Endothelial cell of umbilical vein (primary cell): ENCODE results near the gene TLR6.

ENCODE experiments used
- EZH2 ChIP-seq: IDR thresholded peaks from 2 replicates; pipeline ENCODE4 v1.6.1; 2012; ENCODE audit warnings: borderline replicate concordance, low read depth, mild to moderate bottlenecking, moderate library complexity, low read length, inconsistent platforms; ENCODE audit not compliant: severe bottlenecking
- JUN ChIP-seq: IDR thresholded peaks from 2 replicates; pipeline ENCODE4 v1.6.1; 2011; ENCODE audit warnings: borderline replicate concordance, low read depth; ENCODE audit not compliant: insufficient read length, insufficient read depth
- POLR2AphosphoS5 ChIP-seq: IDR thresholded peaks from 2 replicates; pipeline ENCODE4 v1.6.1; 2012; ENCODE audit warnings: low read depth, mild to moderate bottlenecking, control low read depth, low read length, moderate library complexity; ENCODE audit not compliant: insufficient read depth
- TF ChIP-seq, protein P1 (sequence below), 2 donors: IDR thresholded peaks; 1 replicate in 1 of 2; 2 replicates in 1 of 2; pipeline ENCODE4 v1.5.1; 2011; ENCODE audit warnings: low read length in 2 of 2, mild to moderate bottlenecking in 2 of 2, moderate library complexity in 2 of 2, control low read depth in 1 of 2, inconsistent platforms in 1 of 2, low read depth in 1 of 2; ENCODE audit not compliant: insufficient read depth in 1 of 2; ENCODE audit errors: extremely low read depth in 1 of 2
- TF ChIP-seq, protein P2 (sequence below): IDR thresholded peaks from 2 replicates; pipeline ENCODE4 v1.6.1; 2011; ENCODE audit not compliant: insufficient read depth, insufficient read length

DNA sequence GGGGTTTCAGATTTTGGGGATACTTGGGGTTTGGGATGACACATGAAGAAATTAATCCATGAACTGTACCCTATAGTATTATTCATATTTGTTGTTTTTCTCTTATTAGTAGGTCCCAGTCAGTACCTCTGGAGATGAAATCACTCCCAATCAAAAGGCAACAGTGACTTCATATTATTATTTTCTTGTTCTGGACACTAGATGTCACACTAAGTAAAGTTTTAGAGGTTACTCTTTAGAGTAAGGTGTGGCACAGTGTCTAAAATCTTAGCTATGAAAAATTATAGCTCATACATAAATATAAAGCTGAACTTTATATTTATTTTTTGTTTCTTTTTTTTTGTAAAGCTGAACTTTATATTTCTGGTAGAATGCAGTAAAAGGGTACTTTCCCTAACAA lies 46.1 kb upstream of the TLR6 start:
- TF ChIP-seq, protein P1, sequence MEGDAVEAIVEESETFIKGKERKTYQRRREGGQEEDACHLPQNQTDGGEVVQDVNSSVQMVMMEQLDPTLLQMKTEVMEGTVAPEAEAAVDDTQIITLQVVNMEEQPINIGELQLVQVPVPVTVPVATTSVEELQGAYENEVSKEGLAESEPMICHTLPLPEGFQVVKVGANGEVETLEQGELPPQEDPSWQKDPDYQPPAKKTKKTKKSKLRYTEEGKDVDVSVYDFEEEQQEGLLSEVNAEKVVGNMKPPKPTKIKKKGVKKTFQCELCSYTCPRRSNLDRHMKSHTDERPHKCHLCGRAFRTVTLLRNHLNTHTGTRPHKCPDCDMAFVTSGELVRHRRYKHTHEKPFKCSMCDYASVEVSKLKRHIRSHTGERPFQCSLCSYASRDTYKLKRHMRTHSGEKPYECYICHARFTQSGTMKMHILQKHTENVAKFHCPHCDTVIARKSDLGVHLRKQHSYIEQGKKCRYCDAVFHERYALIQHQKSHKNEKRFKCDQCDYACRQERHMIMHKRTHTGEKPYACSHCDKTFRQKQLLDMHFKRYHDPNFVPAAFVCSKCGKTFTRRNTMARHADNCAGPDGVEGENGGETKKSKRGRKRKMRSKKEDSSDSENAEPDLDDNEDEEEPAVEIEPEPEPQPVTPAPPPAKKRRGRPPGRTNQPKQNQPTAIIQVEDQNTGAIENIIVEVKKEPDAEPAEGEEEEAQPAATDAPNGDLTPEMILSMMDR (IDR thresholded peaks at IDR 0.05; ENCODE audit: extremely low read depth in 1 of 2, insufficient read depth in 1 of 2, low read depth in 1 of 2, low read length in 2 of 2), result no peak
- TF ChIP-seq POLR2AphosphoS5 (no peak), EZH2 (no peak), JUN (no peak)
- TF ChIP-seq, protein P2, sequence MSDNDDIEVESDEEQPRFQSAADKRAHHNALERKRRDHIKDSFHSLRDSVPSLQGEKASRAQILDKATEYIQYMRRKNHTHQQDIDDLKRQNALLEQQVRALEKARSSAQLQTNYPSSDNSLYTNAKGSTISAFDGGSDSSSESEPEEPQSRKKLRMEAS, result no peak
